ENCODE measurements around the gene CYTH4. TPM values are rescaled to one million over a fixed set of nuclear protein-coding genes. Genes with fewer than 3 reads are reported as not detected.

Gene CYTH4
- total and polyA plus RNA-seq, 10 of the 15 experiments (the other 5 are each of a cell fraction or from before 2014, with no cell fraction given): 1.5 to 27.3 (median 16.9) TPM

- Histone ChIP-seq H3K4me3 (peak overlapping the region; percentile 39; the same call in 1 of the 2 replicates), H3K79me2 (ENCODE audit: control insufficient read depth, insufficient read depth, low read length) (peaks cover 84% of the 10 kb centered on the region), H3K9ac (ENCODE audit: control insufficient read depth, insufficient read depth, low read length) (peak overlapping the region; percentile 98), H3K9me3 (replicated peaks; ENCODE audit: control insufficient read depth, insufficient read depth, low read length) (no peaks in the 10 kb centered on the region), H3K36me3 (ENCODE audit: control insufficient read depth in 2 of 2, insufficient read depth in 2 of 2, low read length in 1 of 2) (peaks cover 29 to 45% of the 10 kb centered on the region in 2 experiments), H4K20me1 (ENCODE audit: control insufficient read depth, insufficient read depth) (peaks cover 7% of the 10 kb centered on the region; the same call in 1 of the 2 replicates), H3K4me2 (ENCODE audit: control insufficient read depth, insufficient read depth) (peak overlapping the region; percentile 73), H3K27ac (ENCODE audit: control insufficient read depth, insufficient read depth) (peak overlapping the region; percentile 96; the same call in 1 of the 2 replicates), H3K27me3 (replicated peaks in 1 of 2; ENCODE audit: control insufficient read depth in 2 of 2, insufficient read depth in 2 of 2, low read length in 1 of 2) (no peaks in the 10 kb centered on the region), H3K4me1 (ENCODE audit: control insufficient read depth, insufficient read depth, low read length) (peaks cover 71% of the 10 kb centered on the region), H2AFZ (ENCODE audit: control insufficient read depth, low read depth, low read length) (no peak overlapping the region)
- ATAC-seq (no peak), FAIRE-seq (no peak), DNase-seq (ENCODE audit: low read depth, low spot score) (no peak)
- ChIA-PET SMC1A (ENCODE audit: uncharacterized antibody, unreplicated experiment) (interaction anchor here (2.5 to 10.3 kb wide), 6 partner anchors 10 to 91 kb away, joined by 12 to 165 read pairs (median 98); partner anchors contain the start of gene IL2RB), RAD21 (ENCODE audit: unreplicated experiment) (interaction anchor here (0.8 to 9.8 kb wide), 9 partner anchors 10 to 89 kb away, joined by 3 to 196 read pairs (median 84); partner anchors contain the start of gene CYTH4), CTCF (interaction anchor here (0.6 to 12.8 kb wide), 9 partner anchors 10 to 196 kb away, joined by 3 to 265 read pairs (median 11); no protein-coding TSS in a partner anchor), POLR2A (interaction anchor here (0.7 to 12.5 kb wide), 5 partner anchors 10 to 41 kb away, joined by 3 to 246 read pairs (median 51); no protein-coding TSS in a partner anchor)
- 55% methylated on average over 11 of the region's 11 CpGs for WGBS (ENCODE audit: insufficient coverage, insufficient replicate concordance, low lambda C conversion rate, missing lambda C conversion rate)
- BruUV-seq (replicated peaks): no TSS peak
- intact Hi-C loops (cut with micrococcal nuclease; ENCODE audit: unreplicated experiment) (loop anchor here (5.0 kb wide), 1 partner anchor 78 kb away; no protein-coding TSS in a partner anchor), in situ Hi-C loops (cut with MboI) (no loop called here)
- TF ChIP-seq MEF2B (IDR thresholded peaks at IDR 0.05; ENCODE audit: partially characterized antibody, poor library complexity, severe bottlenecking) (peak; percentile 60), POLR2AphosphoS5 (IDR thresholded peaks at IDR 0.05; ENCODE audit: low read length) (0 out of 2 replicates have a peak, but pooled peaks have one; percentile 4), ZBTB40 (IDR thresholded peaks at IDR 0.05; ENCODE audit: borderline replicate concordance) (no peak), RELB (IDR thresholded peaks at IDR 0.05; ENCODE audit: low read depth) (no peak), MAX (IDR thresholded peaks at IDR 0.05; ENCODE audit: low read depth, low read length) (no peak), RCOR1 (conservative IDR thresholded peaks at IDR 0.05; ENCODE audit: low read depth, low read length) (no peak), SIX5 (IDR thresholded peaks at IDR 0.05; ENCODE audit: low read depth, low read length, severe bottlenecking) (no peak), PBX3 (IDR thresholded peaks at IDR 0.05; ENCODE audit: insufficient replicate concordance, low read depth, low read length) (no peak), POLR2AphosphoS2 (IDR thresholded peaks at IDR 0.05; ENCODE audit: low read depth, low read length) (no peak)
These were observed 41.9 kb upstream of the CYTH4 start for GRCh38 chr22:37240240-37240940.

Data from GM12878 (cell line).